ENCODE measurements around the gene DENND1B.
A peak's percentile ranks its signal among the peaks of the same experiment; 100 is the strongest.

DENND1B gene

DNA sequence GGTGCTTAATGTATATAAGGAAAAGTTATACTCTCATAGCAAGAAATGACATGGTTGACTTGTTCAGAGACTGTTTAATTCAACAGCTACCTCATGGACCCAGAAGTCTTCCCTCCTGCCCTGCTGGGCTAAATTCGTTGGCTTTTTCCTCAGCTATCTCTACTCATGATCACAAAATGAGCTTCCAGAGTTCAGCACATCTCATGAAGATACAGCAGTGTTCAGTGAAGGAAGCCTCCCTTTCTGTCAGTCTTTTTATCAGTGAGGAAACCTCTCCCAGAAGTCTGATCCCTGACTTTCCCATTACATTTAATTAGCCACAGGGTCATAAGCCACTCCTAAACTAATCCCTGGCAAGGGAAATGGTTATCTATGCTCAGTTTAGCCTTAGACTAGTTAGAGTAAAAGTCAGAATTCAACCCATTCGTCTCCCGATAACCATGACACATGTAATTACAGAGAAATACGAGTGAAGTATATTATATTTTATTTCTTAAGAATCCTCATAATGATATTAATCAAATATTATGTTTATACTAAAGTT, 97.5 kb downstream of the DENND1B start:
- TF ChIP-seq, protein P1, sequence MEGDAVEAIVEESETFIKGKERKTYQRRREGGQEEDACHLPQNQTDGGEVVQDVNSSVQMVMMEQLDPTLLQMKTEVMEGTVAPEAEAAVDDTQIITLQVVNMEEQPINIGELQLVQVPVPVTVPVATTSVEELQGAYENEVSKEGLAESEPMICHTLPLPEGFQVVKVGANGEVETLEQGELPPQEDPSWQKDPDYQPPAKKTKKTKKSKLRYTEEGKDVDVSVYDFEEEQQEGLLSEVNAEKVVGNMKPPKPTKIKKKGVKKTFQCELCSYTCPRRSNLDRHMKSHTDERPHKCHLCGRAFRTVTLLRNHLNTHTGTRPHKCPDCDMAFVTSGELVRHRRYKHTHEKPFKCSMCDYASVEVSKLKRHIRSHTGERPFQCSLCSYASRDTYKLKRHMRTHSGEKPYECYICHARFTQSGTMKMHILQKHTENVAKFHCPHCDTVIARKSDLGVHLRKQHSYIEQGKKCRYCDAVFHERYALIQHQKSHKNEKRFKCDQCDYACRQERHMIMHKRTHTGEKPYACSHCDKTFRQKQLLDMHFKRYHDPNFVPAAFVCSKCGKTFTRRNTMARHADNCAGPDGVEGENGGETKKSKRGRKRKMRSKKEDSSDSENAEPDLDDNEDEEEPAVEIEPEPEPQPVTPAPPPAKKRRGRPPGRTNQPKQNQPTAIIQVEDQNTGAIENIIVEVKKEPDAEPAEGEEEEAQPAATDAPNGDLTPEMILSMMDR (IDR thresholded peaks at IDR 0.05; ENCODE audit: low read depth, low read length), result no peak
- TF ChIP-seq EZH2phosphoT487 (IDR thresholded peaks at IDR 0.05; ENCODE audit: low read depth), result no peak
- Histone ChIP-seq H3K4me3 (ENCODE audit: low read length) (no peak overlapping the region), H3K4me2 (ENCODE audit: low read length) (no peak overlapping the region), H3K27ac (ENCODE audit: low read length) (no peak overlapping the region), H3K9me3 (ENCODE audit: insufficient read depth, low read length) (no peaks in the 10 kb centered on the region), H2AFZ (ENCODE audit: low read depth, low read length) (no peak overlapping the region), H3K79me2 (ENCODE audit: low read length) (peaks cover 31% of the 10 kb centered on the region), H4K20me1 (ENCODE audit: insufficient read depth, low read length) (peaks cover 60% of the 10 kb centered on the region), H3K36me3 (replicated peaks; ENCODE audit: low read depth, low read length) (no peaks in the 10 kb centered on the region), H3K9ac (ENCODE audit: low read length) (no peak overlapping the region), H3K27me3 (ENCODE audit: low read depth, low read length) (no peaks in the 10 kb centered on the region), H3K4me1 (ENCODE audit: low read length) (no peaks in the 10 kb centered on the region)

DNA sequence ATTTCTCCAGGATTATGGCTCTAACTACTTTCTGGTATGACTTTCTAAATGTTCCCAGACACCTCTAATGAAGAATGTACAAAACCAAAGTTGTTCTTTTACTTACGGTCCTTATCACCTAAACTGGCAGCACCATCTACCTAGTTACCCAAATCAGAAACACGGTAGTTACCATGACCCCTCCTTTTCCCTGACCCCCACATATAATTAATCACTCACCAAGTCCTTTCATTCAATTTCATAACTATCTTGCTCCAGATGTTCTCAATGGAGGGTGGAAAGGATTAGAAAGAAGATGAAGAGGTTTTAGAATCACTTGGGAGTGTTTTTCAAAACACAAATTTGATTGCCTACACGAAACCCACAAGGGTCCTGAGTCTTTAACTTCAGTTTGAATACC, 98.0 kb downstream of the DENND1B start:
- Histone ChIP-seq H3K36me3 (replicated peaks; ENCODE audit: low read depth, low read length) (no peaks in the 10 kb centered on the region), H3K4me3 (ENCODE audit: low read length) (no peak overlapping the region), H3K27me3 (ENCODE audit: low read depth, low read length) (no peaks in the 10 kb centered on the region), H3K4me1 (ENCODE audit: low read length) (no peaks in the 10 kb centered on the region), H3K27ac (ENCODE audit: low read length) (no peak overlapping the region), H2AFZ (ENCODE audit: low read depth, low read length) (no peak overlapping the region), H3K9ac (ENCODE audit: low read length) (no peak overlapping the region), H4K20me1 (ENCODE audit: insufficient read depth, low read length) (peaks cover 56% of the 10 kb centered on the region), H3K4me2 (ENCODE audit: low read length) (no peak overlapping the region), H3K79me2 (ENCODE audit: low read length) (peaks cover 26% of the 10 kb centered on the region), H3K9me3 (ENCODE audit: insufficient read depth, low read length) (no peaks in the 10 kb centered on the region)
- TF ChIP-seq, protein P1 (IDR thresholded peaks at IDR 0.05; ENCODE audit: low read depth, low read length), result no peak
- TF ChIP-seq EZH2phosphoT487 (IDR thresholded peaks at IDR 0.05; ENCODE audit: low read depth), result no peak

DNA sequence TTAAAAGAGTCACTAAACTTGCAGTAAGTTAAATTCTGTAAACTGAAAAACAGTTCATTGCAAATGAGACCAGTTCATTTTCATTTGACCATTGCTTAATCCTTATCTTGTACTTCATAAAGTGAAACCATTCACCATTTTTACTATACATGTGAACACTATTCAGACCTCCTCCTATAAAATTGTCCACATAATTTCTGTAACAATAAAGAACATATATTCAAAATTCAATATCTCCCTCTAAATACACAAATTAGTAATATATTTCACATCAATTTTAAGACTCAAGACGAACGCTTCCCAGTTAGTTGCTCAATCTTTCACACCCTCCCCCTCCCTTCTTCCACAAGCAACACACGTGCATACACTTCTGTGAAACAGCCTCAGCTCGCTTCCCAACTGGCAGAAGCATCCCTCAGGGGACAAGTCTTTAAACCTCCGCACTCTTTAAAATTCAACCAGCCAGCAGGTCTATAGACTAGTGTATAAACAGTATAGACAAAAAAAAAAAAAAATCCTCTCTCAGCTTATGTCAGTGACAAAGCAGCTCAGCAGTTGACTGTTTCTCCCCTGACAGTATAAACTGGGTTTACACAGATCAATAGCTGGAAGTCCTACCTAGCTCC, 99.6 kb downstream of the DENND1B start:
- Histone ChIP-seq H3K4me2 (ENCODE audit: low read length) (0 out of 2 replicates have a peak overlapping the region, but pooled peaks have one; percentile 4), H4K20me1 (ENCODE audit: insufficient read depth, low read length) (peaks cover 55% of the 10 kb centered on the region), H3K36me3 (replicated peaks; ENCODE audit: low read depth, low read length) (peaks cover 4% of the 10 kb centered on the region), H3K4me1 (ENCODE audit: low read length) (no peaks in the 10 kb centered on the region), H3K4me3 (ENCODE audit: low read length) (no peak overlapping the region), H3K9ac (ENCODE audit: low read length) (no peak overlapping the region), H3K27ac (ENCODE audit: low read length) (no peak overlapping the region), H3K79me2 (ENCODE audit: low read length) (peaks cover 18% of the 10 kb centered on the region), H3K27me3 (ENCODE audit: low read depth, low read length) (no peaks in the 10 kb centered on the region), H2AFZ (ENCODE audit: low read depth, low read length) (no peak overlapping the region), H3K9me3 (ENCODE audit: insufficient read depth, low read length) (no peaks in the 10 kb centered on the region)
- TF ChIP-seq, protein P1 (IDR thresholded peaks at IDR 0.05; ENCODE audit: low read depth, low read length), result no peak
- no peak for TF ChIP-seq EZH2phosphoT487 (IDR thresholded peaks at IDR 0.05; ENCODE audit: low read depth)

DNA sequence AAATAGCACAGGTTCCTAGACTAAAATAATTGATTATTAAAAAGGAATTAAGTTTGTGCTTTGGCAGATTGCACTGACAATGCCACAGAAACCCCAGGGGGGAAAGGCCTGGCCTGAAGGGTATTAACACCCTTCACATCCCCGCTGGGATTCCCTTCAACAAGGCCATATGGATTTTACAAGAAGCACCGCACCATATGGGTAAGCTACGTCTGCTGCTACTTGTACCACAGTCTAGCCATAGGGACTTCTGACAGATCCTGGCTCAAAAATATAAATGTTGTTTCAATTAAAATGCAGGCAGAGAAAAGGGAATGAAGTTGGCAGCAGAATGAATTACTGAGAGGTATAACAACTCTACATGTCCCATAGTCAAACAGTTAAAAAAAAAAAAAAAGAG, 101.0 kb downstream of the DENND1B start:
- TF ChIP-seq, protein P1 (IDR thresholded peaks at IDR 0.05; ENCODE audit: low read depth, low read length), result no peak
- TF ChIP-seq EZH2phosphoT487 (IDR thresholded peaks at IDR 0.05; ENCODE audit: low read depth), result no peak
- Histone ChIP-seq H3K9me3 (ENCODE audit: insufficient read depth, low read length) (no peaks in the 10 kb centered on the region), H3K9ac (ENCODE audit: low read length) (no peak overlapping the region), H3K27me3 (ENCODE audit: low read depth, low read length) (no peaks in the 10 kb centered on the region), H4K20me1 (ENCODE audit: insufficient read depth, low read length) (peaks cover 55% of the 10 kb centered on the region), H3K36me3 (replicated peaks; ENCODE audit: low read depth, low read length) (peaks cover 4% of the 10 kb centered on the region), H3K4me2 (ENCODE audit: low read length) (no peak overlapping the region), H3K4me1 (ENCODE audit: low read length) (no peaks in the 10 kb centered on the region), H3K27ac (ENCODE audit: low read length) (no peak overlapping the region), H3K79me2 (ENCODE audit: low read length) (peaks cover 14% of the 10 kb centered on the region), H3K4me3 (ENCODE audit: low read length) (no peak overlapping the region), H2AFZ (ENCODE audit: low read depth, low read length) (no peak overlapping the region)

Measured in OCI-LY3 (cell line).